Umbilical cord (tissue), 2 donors: ENCODE results near the gene CCL3. TPM values are rescaled to one million over a fixed set of nuclear protein-coding genes. Genes with fewer than 3 reads are reported as not detected.
"Not testable (repeated sequence)": the region's sequence is repeated elsewhere in the genome, so short reads cannot be mapped to it uniquely, and the experiment has no call there.

Experiments
- DNase-seq: peaks from one replicate; pipeline ENCODE4 v3.0.0-alpha.2; 2015; ENCODE audit warnings: low spot score
- total RNA-seq: library from RNA; depleted of rRNA; stranded (reverse); fragments of >200 nt; gene quantifications from one replicate; pipeline ENCODE4 v1.2.3, GENCODE V29; 2014; ENCODE audit warnings: low replicate concordance; ENCODE audit not compliant: insufficient read depth

CCL3 gene
- 52.0 TPM for total RNA-seq

- peak; percentile 53 for DNase-seq
These were observed at the start of gene CCL3 for GRCh38 chr17:36089888-36090836. CCL3 (minus strand) TSS chr17:36090143; CDS start chr17:36090058, 85 bp downstream.

GRCh38 chr17:36136439-36136838, 46.5 kb upstream of the CCL3 start:
- DNase-seq = no peak

DNA sequence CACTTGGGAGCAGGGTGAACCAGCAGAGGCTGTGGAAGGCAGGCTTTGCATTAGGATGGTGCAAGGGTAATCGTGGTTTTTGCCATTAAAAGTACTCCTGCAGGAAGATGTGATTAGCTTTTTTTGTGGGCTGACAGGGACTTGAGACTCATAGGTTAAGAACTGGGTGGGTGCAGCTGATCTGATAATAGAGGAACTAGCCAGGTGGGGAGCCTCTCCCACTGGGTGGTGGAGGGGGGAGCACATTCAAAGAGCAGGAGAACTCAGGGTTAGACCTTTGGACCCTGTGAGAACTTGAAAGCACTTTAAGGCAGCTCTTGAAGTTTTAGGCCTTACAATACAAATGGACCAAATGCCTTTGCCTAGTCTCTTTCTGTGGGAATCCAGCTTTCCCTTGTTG, 46.1 kb upstream of the CCL3 start:
- no peak for DNase-seq

DNA sequence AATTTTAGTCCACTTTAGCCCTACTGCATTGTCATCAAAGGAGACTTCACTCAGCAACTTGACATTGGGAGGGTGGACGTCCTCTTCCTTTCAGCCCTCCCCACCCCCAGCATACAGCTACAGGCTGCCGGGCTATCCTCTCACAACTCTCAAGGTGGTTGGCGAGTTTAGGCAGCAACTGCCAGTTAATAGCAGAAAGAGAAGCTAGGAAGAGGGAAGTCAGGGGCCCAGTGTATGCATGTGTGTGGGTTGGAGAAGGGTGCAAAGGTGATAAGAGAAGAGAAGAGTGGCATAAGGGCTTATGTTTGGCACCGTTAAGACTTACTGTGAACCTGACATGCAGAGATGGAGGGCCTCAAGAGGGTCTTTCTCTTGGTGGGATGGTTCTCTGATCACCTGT, 45.5 kb upstream of the CCL3 start:
- no peak for DNase-seq

DNA sequence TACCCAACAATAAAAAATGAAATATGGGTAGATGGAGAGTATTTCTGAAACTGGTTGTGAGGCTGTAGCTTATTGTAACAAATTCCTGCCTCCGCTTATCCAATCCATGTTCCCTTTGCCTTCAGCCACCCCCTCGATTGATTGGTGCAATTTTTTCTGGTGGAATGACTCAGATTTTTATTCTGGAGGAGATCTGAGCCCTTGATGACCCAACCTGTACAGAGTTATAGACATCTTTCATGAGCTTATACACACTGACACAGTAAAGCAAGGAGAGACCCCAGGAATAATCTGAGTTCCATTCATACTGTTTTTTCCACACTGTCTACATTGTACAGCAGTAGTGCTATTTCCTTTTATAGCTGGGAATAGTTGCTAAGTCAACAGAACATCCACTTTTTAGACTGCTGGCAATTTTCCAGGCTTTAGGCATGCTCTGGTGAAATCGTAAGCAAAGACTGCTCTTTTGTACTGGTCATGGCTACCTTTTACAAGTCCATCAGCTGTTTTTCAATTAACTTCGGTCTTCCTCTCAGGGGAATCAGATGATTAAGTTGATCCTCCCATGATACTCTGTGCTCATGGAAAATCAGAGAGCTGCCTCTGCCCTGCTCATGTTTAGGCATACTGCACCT, 43.8 kb upstream of the CCL3 start:
- peak; percentile 73 for DNase-seq

GRCh38 chr17:36132421-36132831, 42.5 kb upstream of the CCL3 start:
- no peak for DNase-seq

GRCh38 chr17:36131931-36132330, 42.0 kb upstream of the CCL3 start:
- no peak for DNase-seq

- DNase-seq = no peak
These were observed 41.5 kb upstream of the CCL3 start for GRCh38 chr17:36131421-36131820.

GRCh38 chr17:36130346-36130745, 40.4 kb upstream of the CCL3 start:
- peak; percentile 37 for DNase-seq

DNA sequence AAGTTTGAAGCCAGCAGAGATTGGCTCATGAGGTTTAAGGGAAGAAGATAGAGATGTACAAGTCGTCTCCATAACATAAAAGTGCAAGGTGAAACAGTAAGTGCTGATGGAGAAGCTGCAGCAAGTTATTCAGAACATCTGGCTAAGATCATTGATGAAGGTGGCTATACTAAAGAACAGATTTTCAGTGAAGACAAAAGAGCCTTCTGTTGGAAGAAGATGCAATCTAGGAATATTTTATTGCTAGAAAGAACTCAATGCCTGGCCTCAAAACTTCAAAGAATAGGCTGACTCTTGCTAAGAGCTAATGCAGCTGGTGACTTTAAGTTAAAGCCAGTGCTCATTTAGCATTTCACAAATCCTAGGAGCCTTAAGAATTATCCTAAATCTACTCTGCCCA, 39.7 kb upstream of the CCL3 start:
- DNase-seq = peak; percentile 68

DNA sequence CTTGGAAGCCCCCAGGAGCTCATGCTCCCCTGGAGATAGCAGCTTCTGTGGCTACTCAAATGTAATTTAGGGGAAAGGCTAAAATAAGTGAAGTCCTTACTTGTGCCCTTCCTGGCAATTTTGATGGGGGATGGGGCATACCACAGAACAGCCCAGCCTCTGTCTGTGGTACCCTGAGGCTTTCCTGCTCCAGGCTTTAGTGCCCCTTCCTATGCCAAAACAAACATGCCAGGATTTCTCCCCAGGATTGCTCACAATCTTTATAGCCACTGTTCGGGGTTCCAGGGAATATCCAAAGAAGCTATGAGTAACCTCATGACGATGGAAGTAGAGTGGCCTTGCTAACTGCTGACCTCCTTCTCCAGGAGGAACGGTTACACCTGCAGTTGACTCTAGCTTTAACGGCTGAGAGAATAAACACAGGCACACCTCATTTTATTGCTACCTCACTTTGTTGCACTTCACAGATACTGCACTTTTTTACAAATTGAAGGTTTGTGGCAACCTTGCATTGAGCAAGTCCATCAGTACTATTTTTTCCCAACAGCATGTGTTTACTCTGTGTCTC, 38.6 kb upstream of the CCL3 start:
- DNase-seq = no peak

DNA sequence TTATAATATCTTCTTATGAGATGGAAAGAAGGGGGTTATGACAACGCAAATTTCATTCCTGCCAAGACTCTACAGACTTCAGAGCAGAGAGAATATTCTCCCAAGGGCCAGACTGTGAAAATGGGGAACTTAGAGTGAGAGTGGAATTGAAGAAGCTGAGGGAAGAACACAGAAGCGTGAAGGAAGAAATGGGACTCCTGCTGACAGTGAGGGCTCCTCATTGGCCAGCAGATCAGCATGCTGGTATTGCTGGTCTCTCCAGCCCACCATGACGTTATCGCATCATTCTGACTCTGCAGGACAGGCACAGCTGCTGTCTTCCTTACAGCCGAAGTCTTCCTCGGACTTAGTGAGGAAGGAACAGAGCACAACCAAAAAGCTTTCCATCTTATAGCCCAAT, 38.0 kb upstream of the CCL3 start:
- no peak for DNase-seq

DNA sequence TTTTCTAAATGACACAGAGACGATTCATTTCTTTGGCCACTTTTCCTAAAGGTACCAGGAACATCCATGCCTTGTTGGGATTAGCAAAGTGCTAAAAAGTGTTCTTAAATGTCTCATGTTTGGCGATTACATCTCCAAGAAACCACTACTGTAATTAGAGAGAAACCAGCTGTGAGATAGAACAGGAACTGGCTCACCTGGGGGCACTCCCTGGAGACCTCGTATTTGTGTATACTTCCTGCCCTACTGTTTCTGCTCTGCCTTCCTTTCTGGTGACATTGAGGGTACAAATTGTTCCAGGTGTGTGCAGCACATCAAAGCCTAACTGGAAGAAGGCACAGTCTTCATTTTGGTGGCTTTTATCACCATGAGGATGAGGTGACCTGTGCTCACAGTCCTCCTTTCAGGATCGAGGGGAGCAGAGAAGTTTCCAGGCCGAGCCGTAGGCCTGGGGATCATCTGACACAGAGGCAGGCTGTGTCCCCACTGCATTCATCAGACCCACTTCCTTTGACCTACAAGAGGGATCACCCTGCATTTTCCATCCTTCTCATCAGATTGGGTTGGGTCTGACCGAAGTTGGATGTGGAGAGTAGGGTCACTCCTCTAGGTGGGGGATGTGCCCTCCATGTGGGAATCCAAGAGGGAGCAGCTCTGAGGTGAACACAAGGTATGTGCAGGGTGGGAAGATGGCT, 37.4 kb upstream of the CCL3 start:
- no peak for DNase-seq

DNA sequence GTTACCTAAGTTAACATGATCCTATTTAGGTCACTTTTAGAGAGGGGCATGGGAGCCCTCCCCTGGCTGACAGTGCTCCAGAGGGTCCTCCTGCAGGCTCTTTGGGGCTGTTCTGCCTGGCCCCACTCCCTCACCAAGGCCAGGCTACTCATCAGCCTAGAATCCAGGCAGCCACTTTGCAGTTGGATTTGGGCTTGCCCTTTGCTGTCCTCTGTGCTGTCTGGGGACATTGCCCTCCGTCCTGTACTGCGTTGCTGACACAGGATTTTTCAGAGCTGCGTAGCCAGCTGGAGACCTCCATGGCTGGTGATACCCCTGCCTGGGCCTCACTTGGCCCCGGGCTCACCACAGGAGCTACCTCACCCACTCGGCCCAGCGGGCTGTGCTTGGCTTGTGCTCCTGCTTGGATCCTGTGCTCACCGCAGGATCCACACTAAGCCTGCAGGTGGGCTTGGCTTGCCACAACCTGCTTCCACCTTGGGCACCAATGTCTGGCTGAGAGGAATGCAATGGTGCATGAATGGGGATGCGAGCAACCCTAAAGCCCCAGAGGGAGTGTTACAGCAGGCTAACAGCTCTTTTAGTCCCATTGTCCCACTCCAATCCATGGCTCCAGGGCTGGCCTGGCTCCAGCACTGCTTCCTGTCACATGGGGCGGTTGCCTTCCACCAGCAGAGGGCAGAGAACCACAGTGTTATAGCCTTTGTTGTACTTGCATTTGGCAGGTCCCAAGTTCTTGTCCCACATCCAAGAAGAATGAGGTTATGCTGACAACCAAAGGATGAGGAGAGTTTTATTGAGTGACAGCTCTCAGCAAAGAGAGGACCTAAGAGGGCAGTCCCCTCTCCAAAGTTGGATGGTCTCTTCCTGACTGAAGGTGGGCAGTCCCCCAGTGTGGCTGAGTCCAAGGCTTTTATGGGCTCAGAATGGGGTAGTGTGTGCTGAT, 35.2 kb upstream of the CCL3 start:
- DNase-seq = no peak

DNA sequence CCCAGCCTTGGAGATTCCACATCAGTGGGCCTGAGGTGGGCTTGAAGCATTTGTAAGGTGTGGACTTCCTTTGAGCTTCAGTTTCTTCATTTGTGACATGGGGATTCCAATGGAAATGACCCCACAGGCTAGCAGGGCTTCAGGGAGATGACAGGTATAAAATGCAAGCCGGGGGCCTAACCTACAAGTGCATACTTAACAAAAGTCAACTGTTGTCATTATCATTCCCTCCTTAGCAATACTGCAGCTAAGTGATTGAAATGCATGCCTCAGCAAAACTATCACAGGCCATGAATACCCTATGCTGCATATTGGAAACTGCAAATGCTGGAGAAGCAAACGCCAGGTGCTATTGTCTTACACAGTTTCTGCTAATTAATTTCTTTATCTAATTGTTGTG, 33.5 kb upstream of the CCL3 start:
- no peak for DNase-seq

GRCh38 chr17:36121099-36121498, 31.2 kb upstream of the CCL3 start:
- not testable (repeated sequence) for DNase-seq

- DNase-seq = no peak
These were observed 30.3 kb upstream of the CCL3 start for GRCh38 chr17:36120221-36120620.

GRCh38 chr17:36118477-36119353, 28.8 kb upstream of the CCL3 start:
- DNase-seq = no peak

DNA sequence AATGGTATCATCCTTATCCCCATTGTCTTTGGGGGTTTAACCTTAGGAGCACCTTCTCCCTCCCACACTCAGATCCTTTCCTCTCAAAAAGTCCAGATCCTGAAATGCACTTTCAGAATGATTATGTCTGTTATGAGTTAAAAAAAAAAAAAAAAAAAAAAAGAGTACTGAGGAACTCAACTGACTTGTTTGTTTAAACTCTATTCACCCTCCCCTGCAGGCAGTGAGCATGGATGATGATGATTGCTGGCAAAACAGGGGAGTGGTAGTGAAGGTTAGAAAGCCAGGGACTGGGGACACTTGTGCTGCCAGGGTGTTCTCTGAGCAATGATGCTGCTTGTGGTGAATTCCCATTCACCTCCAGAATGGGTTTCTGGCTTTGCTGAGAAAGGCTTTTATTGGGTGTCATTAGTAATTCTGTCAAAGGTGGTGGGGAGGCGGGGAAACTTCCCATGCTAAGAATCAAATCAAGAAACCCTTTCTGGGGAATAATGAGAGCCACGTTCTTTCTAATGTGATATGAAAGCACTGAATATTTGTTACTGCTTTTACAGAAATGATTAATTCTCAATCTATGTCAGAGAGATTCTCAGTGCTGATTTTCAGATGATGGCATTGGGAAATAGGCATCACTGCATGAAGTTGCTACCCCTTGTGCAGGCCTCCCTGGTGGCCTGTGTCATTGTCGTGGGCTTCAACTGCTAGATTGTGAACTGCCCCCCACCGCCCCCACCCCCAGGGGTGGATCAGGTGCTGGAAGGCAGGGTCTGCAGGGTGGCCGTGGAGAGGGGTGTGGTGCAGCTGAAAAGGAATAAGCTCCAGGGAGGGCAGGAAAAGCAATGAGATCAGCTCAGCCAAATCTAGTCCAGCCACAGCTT, 27.8 kb upstream of the CCL3 start:
- DNase-seq = no peak
